HCT116 (cell line): Measurements from ENCODE around the gene COL5A1. TPM values are rescaled to one million over a fixed set of nuclear protein-coding genes. Genes with fewer than 3 reads are reported as not detected.

Source experiments
- ATAC-seq: fragments of 200-7000 bp; cut with Tn5 transposase; 2 replicates; pipeline ENCODE4 v1.9.1; 2020; ENCODE audit warnings: mild to moderate bottlenecking, moderate library complexity
- BruUV-seq: library from RNA; stranded (reverse); fragments of 400-500 nt; replicated peaks from 2 replicates; lab custom pipeline; 2021; lab: Mats Ljungman, UMichigan
- CTCF ChIA-PET: fragments of 300-600 bp; sonication (Branson Sonifier 250); formaldehyde crosslinking; loops from one replicate; lab custom pipeline; 2021; ENCODE audit warnings: antibody characterized with exemption; lab: Charles Lee
- POLR2A ChIA-PET: fragments of 300-600, 350-600 bp; sonication (Branson Sonifier 250); formaldehyde crosslinking; loops from one replicate; lab custom pipeline; 2021; ENCODE audit warnings: antibody characterized with exemption; lab: Charles Lee
- RAD21 ChIA-PET, 2 experiments: fragments of 300-600 bp; sonication (Branson Sonifier 250); formaldehyde crosslinking; loops; one replicate each; lab custom pipeline; 2023; ENCODE audit warnings: low total read pairs in 2 of 2; ENCODE audit not compliant: uncharacterized antibody in 2 of 2, unreplicated experiment in 2 of 2, low non-redundant PET in 1 of 2; lab: Charles Lee
- DNase-seq: peaks from one replicate; pipeline ENCODE4 v3.0.0-alpha.2; 2010; ENCODE audit warnings: low read depth, low spot score
- H2AFZ ChIP-seq: fragments of 200-600 bp; shearing (Covaris generic), sonication (generic); 2 replicates; pipeline ENCODE4 v1.6.1; 2017; ENCODE audit warnings: low read depth, mixed run types, mixed read lengths, antibody characterized with exemption, low read length; ENCODE audit not compliant: poor library complexity, severe bottlenecking
- H3K27ac ChIP-seq: 2 replicates; pipeline ENCODE4 v1.5.1; 2012; ENCODE audit warnings: low read depth, low read length
- H3K27me3 ChIP-seq: fragments of 200-600 bp; sonication (generic); 2 replicates; pipeline ENCODE4 v1.6.1; 2016; ENCODE audit warnings: mixed run types, low read length, mixed read lengths; ENCODE audit not compliant: insufficient read depth
- H3K36me3 ChIP-seq, 2 experiments: fragments of 200-500 bp in 1 of 2; fragments of 200-600 bp in 1 of 2; sonication (Bioruptor generic) in 1 of 2; sonication (generic) in 1 of 2; 2 replicates each; pipeline versions ENCODE4 v1.5.1 to v1.6.1; 2014 to 2016; ENCODE audit warnings: low read length in 2 of 2, inconsistent platforms in 1 of 2, mixed read lengths in 1 of 2, mixed run types in 1 of 2; ENCODE audit not compliant: insufficient read depth in 2 of 2, control insufficient read depth in 1 of 2
- H3K4me1 ChIP-seq, 2 experiments: fragments of 200-600 bp in 1 of 2; sonication (generic) in 1 of 2; 2 replicates each; pipeline versions ENCODE4 v1.5.1 to v1.6.1; 2012 to 2017; ENCODE audit warnings: low read length in 2 of 2, inconsistent platforms in 1 of 2, mild to moderate bottlenecking in 1 of 2, mixed read lengths in 1 of 2, mixed run types in 1 of 2, moderate library complexity in 1 of 2; ENCODE audit not compliant: insufficient read depth in 2 of 2, control insufficient read depth in 1 of 2
- H3K4me2 ChIP-seq: fragments of 200-600 bp; sonication (generic); 2 replicates; pipeline ENCODE4 v1.6.1; 2017; ENCODE audit warnings: mixed run types, low read length, mixed read lengths
- H3K4me3 ChIP-seq, 2 experiments: fragments of 200-600 bp in 1 of 2; sonication (generic) in 1 of 2; replicated peaks in 1 of 2; 2 replicates each; pipeline ENCODE4 v1.5.1; 2011 to 2016; ENCODE audit warnings: low read length in 2 of 2, control low read depth in 1 of 2, low read depth in 1 of 2, mild to moderate bottlenecking in 1 of 2, mixed read lengths in 1 of 2, mixed run types in 1 of 2
- H3K79me2 ChIP-seq: fragments of 200-600 bp; sonication (generic); 2 replicates; pipeline ENCODE4 v1.6.1; 2017; ENCODE audit warnings: mild to moderate bottlenecking, mixed run types, low read length, moderate library complexity, mixed read lengths; ENCODE audit not compliant: insufficient read depth
- H3K9ac ChIP-seq: fragments of 200-600 bp; sonication (generic); 2 replicates; pipeline ENCODE4 v1.6.1; 2016; ENCODE audit warnings: low read length, mixed read lengths
- H3K9me2 ChIP-seq: fragments of 200-600 bp; sonication (generic), shearing (Covaris generic); 2 replicates; pipeline ENCODE4 v1.6.1; 2017; ENCODE audit warnings: mixed run types, mild to moderate bottlenecking, moderate library complexity; ENCODE audit not compliant: insufficient read depth
- H3K9me3 ChIP-seq, 2 experiments: fragments of 200-500 bp in 1 of 2; fragments of 200-600 bp in 1 of 2; sonication (Bioruptor generic) in 1 of 2; sonication (generic) in 1 of 2; 2 replicates each; pipeline ENCODE4 v1.6.1; 2014 to 2017; ENCODE audit warnings: low read length in 2 of 2, mixed read lengths in 2 of 2, inconsistent platforms in 1 of 2, low read depth in 1 of 2, mild to moderate bottlenecking in 1 of 2, mixed run types in 1 of 2, moderate library complexity in 1 of 2; ENCODE audit not compliant: control insufficient read depth in 1 of 2, insufficient read depth in 1 of 2
- H4K20me1 ChIP-seq: fragments of 200-600 bp; sonication (generic), shearing (Covaris generic); 2 replicates; pipeline ENCODE4 v1.6.1; 2017; ENCODE audit warnings: mixed run types, mild to moderate bottlenecking, moderate library complexity; ENCODE audit not compliant: insufficient read depth
- CEBPB ChIP-seq: IDR thresholded peaks from 2 replicates; pipeline ENCODE4 v1.6.1; 2012; ENCODE audit warnings: low read depth
- EGR1 ChIP-seq: IDR thresholded peaks from 2 replicates; pipeline ENCODE4 v1.6.1; 2012; ENCODE audit warnings: low read depth
- EZH2 ChIP-seq: fragments of 200-600 bp; sonication (generic); IDR thresholded peaks from 2 replicates; pipeline ENCODE4 v1.6.1; 2017; ENCODE audit warnings: antibody characterized with exemption, mixed run types
- FOSL1 ChIP-seq: IDR thresholded peaks from 2 replicates; pipeline ENCODE4 v1.6.1; 2012; ENCODE audit warnings: low read depth
- POLR2A ChIP-seq: IDR thresholded peaks from 2 replicates; pipeline ENCODE4 v1.7.0; 2011; ENCODE audit warnings: borderline replicate concordance; ENCODE audit not compliant: insufficient read depth, insufficient read length; ENCODE audit errors: extremely low read depth
- POLR2AphosphoS5 ChIP-seq: IDR thresholded peaks from 2 replicates; pipeline ENCODE4 v1.6.1; 2011; ENCODE audit warnings: mild to moderate bottlenecking, low read depth, low read length, moderate library complexity
- SP1 ChIP-seq: IDR thresholded peaks from 2 replicates; pipeline ENCODE4 v1.6.1; 2012; ENCODE audit warnings: low read depth
- SRF ChIP-seq: IDR thresholded peaks from 2 replicates; pipeline ENCODE4 v1.6.1; 2012; ENCODE audit warnings: low read depth
- YY1 ChIP-seq: IDR thresholded peaks from 2 replicates; pipeline ENCODE4 v1.6.1; 2011; ENCODE audit warnings: low read length, low read depth, moderate library complexity, mild to moderate bottlenecking; ENCODE audit not compliant: insufficient replicate concordance; ENCODE audit errors: extremely low read depth
- ZFX ChIP-seq: fragments of 450-650 bp; IDR thresholded peaks from 2 replicates; pipeline ENCODE4 v1.6.1; 2017
- ZNF274 ChIP-seq: fragments of 200-500 bp; sonication (Bioruptor generic); IDR thresholded peaks from 2 replicates; pipeline ENCODE4 v1.6.1; 2014; ENCODE audit warnings: mild to moderate bottlenecking, low read depth, low read length, inconsistent platforms
- intact Hi-C: fragments of 100-400 bp; cut with micrococcal nuclease; formaldehyde crosslinking; loops from 2 replicates; pipeline ENCODE4 v1.10.0; 2022
- total RNA-seq: library from RNA; stranded (reverse); gene quantifications from one replicate; pipeline ENCODE4 v1.2.1, GENCODE V29; 2021; ENCODE audit not compliant: unreplicated experiment
- TF ChIP-seq, protein P1 (sequence below): IDR thresholded peaks from 2 replicates; pipeline ENCODE4 v1.6.1; 2012
- TF ChIP-seq, protein P2 (sequence below), 3 experiments: fragments of 200-600 bp in 1 of 3; sonication (generic) in 1 of 3; IDR thresholded peaks in 2 of 3; conservative IDR thresholded peaks in 1 of 3; 2 replicates each; pipeline ENCODE4 v1.5.1; 2012 to 2017; ENCODE audit warnings: low read depth in 2 of 3, low read length in 2 of 3, antibody characterized with exemption in 1 of 3, borderline replicate concordance in 1 of 3, control low read depth in 1 of 3, mild to moderate bottlenecking in 1 of 3, mixed read lengths in 1 of 3, mixed run types in 1 of 3, moderate library complexity in 1 of 3; ENCODE audit not compliant: insufficient read depth in 1 of 3
- TF ChIP-seq, protein P3 (sequence below): IDR thresholded peaks from 2 replicates; pipeline ENCODE4 v1.6.1; 2011; ENCODE audit warnings: mild to moderate bottlenecking, low read length, moderate library complexity; ENCODE audit not compliant: insufficient replicate concordance; ENCODE audit errors: extremely low read depth

Gene COL5A1
- total RNA-seq, 1 experiment from 2014 or later: 0.30 TPM

DNA sequence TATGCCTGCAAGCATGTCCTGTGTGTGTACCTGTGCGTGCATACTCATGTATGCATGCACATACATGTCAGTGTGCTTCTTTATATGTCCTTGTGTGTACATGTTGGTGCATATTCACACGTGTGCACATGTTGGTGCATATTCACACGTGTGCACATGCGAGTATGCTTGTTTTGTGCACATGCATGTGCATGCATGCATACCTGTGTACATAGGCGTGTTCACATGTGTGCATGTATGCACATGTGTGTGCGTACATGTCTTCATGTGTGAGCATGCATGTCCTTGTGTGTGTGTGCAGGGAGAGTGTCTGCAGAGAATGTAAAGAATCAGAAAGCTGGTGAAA, 166.8 kb downstream of the COL5A1 start:
- H3K79me2 ChIP-seq: no peaks in the 10 kb centered on the region
- H3K27me3 ChIP-seq: peaks cover 13% of the 10 kb centered on the region
- H3K4me1 ChIP-seq: no peaks in the 10 kb centered on the region
- no peak overlapping the region for H3K27ac ChIP-seq
- no peaks in the 10 kb centered on the region for H4K20me1 ChIP-seq
- ATAC-seq (no peak), DNase-seq (no peak)
- H3K9ac ChIP-seq: no peak overlapping the region
- H3K4me3 ChIP-seq: no peak overlapping the region
- H3K4me2 ChIP-seq: no peak overlapping the region
- H3K9me2 ChIP-seq: no peaks in the 10 kb centered on the region
- ChIA-PET RAD21 (no interaction called here), CTCF (no interaction called here), POLR2A (no interaction called here)
- no peak for TF ChIP-seq POLR2AphosphoS5
- no peak for TF ChIP-seq YY1
- TF ChIP-seq, protein P1, sequence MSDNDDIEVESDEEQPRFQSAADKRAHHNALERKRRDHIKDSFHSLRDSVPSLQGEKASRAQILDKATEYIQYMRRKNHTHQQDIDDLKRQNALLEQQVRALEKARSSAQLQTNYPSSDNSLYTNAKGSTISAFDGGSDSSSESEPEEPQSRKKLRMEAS: no peak
- TF ChIP-seq POLR2A: no peak
- no peak for TF ChIP-seq CEBPB
- no peak for TF ChIP-seq EGR1
- TF ChIP-seq ZFX: no peak
- no peak for TF ChIP-seq EZH2
- TF ChIP-seq SP1: no peak
- H3K36me3 ChIP-seq: no peaks in the 10 kb centered on the region
- H3K9me3 ChIP-seq: no peaks in the 10 kb centered on the region
- H2AFZ ChIP-seq: no peak overlapping the region
- intact Hi-C loops: no loop called here
- BruUV-seq: no TSS peak

DNA sequence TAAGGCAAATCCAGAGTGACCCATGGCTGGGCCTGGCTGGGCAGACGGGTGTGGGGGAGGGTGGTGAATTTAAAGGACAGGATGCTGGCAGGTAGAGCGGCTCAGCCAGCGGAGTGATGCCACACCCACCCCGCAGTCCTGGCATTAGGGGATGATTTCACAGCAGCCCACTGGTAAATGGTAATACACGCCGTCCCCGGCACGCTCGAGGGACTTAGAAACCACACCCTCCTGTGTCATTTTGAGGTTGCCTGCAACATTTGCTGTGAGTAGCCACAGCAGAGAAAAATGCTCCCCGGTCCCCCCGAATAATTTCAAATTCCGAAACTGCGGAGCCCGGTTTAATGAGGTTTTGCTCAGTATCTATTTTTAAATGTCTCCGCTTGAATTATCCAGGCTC, 167.7 kb downstream of the COL5A1 start:
- ChIA-PET RAD21 (no interaction called here), CTCF (no interaction called here), POLR2A (no interaction called here)
- no peaks in the 10 kb centered on the region for H3K9me3 ChIP-seq
- ATAC-seq: no peak
- intact Hi-C loops: no loop called here
- no peaks in the 10 kb centered on the region for H3K36me3 ChIP-seq
- H4K20me1 ChIP-seq: no peaks in the 10 kb centered on the region
- H3K9me2 ChIP-seq: no peaks in the 10 kb centered on the region
- H3K27ac ChIP-seq: no peak overlapping the region
- H3K4me3 ChIP-seq: no peak overlapping the region
- H3K79me2 ChIP-seq: no peaks in the 10 kb centered on the region
- DNase-seq: no peak
- no peaks in the 10 kb centered on the region for H3K4me1 ChIP-seq
- no TSS peak for BruUV-seq
- H3K27me3 ChIP-seq: peaks cover 13% of the 10 kb centered on the region
- no peak overlapping the region for H3K4me2 ChIP-seq
- H3K9ac ChIP-seq: no peak overlapping the region
- no peak overlapping the region for H2AFZ ChIP-seq
- TF ChIP-seq FOSL1: no peak
- no peak for TF ChIP-seq YY1
- no peak for TF ChIP-seq POLR2AphosphoS5
- no peak for TF ChIP-seq ZNF274
- TF ChIP-seq EZH2: no peak
- TF ChIP-seq POLR2A: no peak
- TF ChIP-seq, protein P2, sequence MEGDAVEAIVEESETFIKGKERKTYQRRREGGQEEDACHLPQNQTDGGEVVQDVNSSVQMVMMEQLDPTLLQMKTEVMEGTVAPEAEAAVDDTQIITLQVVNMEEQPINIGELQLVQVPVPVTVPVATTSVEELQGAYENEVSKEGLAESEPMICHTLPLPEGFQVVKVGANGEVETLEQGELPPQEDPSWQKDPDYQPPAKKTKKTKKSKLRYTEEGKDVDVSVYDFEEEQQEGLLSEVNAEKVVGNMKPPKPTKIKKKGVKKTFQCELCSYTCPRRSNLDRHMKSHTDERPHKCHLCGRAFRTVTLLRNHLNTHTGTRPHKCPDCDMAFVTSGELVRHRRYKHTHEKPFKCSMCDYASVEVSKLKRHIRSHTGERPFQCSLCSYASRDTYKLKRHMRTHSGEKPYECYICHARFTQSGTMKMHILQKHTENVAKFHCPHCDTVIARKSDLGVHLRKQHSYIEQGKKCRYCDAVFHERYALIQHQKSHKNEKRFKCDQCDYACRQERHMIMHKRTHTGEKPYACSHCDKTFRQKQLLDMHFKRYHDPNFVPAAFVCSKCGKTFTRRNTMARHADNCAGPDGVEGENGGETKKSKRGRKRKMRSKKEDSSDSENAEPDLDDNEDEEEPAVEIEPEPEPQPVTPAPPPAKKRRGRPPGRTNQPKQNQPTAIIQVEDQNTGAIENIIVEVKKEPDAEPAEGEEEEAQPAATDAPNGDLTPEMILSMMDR (IDR thresholded peaks at IDR 0.05 in 2 of 3, conservative IDR thresholded peaks at IDR 0.05 in 1 of 3; ENCODE audit: borderline replicate concordance in 1 of 3, insufficient read depth in 1 of 3, low read depth in 2 of 3, low read length in 2 of 3): no peak
- TF ChIP-seq SRF: no peak
- TF ChIP-seq, protein P3, sequence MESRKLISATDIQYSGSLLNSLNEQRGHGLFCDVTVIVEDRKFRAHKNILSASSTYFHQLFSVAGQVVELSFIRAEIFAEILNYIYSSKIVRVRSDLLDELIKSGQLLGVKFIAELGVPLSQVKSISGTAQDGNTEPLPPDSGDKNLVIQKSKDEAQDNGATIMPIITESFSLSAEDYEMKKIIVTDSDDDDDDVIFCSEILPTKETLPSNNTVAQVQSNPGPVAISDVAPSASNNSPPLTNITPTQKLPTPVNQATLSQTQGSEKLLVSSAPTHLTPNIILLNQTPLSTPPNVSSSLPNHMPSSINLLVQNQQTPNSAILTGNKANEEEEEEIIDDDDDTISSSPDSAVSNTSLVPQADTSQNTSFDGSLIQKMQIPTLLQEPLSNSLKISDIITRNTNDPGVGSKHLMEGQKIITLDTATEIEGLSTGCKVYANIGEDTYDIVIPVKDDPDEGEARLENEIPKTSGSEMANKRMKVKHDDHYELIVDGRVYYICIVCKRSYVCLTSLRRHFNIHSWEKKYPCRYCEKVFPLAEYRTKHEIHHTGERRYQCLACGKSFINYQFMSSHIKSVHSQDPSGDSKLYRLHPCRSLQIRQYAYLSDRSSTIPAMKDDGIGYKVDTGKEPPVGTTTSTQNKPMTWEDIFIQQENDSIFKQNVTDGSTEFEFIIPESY: no peak
